Eye (tissue), 1 donor: Measurements from ENCODE around the gene DNAI2.

Experiments used
- DNase-seq: peaks from one replicate; pipeline ENCODE4 v3.0.0-alpha.2; 2015

DNAI2 gene

DNA sequence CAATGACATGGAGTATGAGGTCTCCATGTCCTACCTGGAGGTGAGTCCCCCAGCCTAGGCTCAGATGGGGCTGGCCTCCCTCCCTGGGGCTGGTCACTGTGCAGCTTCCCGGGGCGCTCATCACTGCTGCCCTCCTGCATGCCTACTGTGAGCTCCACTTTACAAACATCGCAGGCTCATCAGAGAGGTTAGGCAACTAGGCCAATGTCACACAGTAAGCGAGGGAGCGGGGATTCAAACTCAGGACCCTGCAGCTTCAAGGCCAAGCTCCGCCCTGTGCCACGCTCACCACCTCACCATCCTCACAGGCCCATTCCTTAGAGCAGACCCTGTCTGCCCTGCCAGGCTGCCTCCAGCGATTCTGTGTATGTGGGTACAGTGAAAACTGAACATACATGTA, 69.1 kb downstream of the DNAI2 start:
- DNase-seq, result no peak

DNA sequence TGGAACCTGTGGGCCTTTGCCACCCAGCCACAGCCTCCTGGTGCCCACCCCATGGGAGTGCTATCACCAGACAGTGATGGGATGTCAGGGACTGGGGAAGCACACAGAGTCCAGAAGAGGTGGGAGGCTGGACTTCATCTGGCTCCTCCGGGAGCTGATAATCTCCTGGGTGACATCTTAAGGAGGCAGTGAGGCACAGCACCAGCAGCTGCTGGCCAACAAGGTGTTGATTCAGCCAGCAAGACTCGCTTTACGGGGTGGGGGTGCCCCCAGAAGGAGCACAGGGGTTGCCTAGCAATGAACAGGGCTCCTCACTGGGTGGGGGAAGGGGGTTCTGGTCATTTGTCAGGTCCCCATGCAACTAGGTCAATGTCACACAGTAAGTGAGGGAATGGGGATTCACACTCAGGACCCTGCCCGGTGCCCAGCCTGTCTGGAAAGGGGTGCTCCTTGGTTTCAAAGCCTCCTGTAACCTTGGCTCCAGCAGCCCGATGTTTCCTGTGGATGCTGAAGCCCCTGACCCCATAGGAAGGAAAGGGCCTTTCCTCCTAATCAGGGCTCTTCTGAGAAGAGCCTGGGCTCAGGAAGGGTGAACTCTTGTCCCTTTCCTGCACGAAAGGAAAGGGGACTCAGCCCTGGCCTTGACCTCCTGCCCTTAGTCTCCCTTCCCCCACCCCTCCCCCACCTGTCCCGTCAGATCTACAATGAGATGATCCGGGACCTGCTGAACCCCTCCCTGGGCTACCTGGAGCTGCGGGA, 69.7 kb downstream of the DNAI2 start:
- DNase-seq, result no peak

DNA sequence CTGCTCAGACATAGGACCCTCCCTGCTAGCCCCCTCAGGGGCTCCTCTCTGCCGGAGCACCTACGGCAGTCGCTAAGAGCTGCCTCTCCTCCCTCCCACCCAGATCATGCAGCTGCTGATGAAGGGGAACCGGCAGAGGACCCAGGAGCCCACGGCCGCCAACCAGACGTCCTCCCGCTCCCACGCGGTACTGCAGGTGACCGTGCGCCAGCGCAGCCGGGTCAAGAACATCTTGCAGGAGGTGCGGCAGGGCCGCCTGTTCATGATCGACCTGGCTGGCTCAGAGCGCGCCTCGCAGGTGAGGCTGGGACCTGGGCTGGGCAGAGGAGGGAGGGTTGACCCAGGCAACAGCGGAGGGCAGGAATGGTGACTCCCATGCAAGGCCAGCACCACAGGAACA, 70.6 kb downstream of the DNAI2 start:
- no peak for DNase-seq

DNA sequence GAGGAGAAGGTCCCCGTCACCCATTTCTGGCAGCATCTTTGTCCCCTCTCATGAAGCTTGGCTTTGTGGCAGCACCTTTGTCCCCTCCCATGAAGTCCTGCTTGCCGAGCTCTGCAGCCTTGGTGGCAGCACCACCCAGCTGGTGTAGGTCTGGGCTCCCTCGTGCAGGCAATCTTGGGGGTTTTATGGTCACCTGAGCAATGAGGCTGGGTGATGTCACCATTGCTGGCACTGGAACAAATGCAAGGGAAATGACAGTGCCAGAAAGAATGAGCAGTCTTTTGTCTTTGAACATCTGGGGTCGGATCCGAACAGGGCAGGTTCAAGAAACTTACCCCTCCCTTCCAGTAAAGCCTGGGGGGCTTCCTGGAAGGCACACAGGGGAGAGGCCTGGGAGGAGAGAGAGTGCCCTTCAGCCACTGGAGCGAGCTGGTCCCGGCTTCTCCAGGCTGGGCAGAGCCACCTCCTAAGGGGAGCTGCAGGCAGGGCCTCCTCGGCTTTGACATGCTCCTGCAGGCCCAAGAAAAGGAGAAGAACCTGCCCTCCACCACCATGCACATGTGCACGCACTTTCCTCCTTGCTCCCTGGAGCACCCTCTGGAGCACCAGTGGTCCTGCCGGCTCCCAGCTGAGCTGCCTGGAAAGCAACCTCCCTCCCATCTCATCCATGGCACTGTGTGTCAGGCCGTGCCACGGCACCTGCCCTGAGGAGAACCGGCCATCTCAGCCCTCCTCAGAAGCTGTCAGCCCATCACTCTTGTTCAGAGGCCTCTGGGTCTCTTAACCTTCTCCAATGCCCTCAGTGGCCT, 71.6 kb downstream of the DNAI2 start:
- DNase-seq, result no peak

DNA sequence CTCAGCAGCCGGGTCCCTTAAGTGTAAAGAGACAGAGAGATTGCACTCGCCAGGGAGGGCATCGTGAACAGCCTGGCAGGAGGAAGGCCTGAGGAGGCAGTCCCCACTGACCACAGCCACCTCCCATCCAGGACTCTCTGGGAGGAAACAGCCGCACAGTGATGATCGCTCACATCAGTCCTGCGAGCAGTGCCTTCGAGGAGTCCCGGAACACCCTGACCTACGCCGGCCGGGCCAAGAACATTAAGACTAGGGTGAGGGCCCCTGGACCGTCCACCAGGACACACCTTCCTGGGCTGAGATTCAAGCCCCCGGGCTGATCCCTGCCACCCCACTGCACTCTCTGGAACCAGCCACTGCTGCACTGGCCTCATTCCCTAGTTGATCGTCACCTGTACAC, 73.6 kb downstream of the DNAI2 start:
- DNase-seq, result no peak

DNA sequence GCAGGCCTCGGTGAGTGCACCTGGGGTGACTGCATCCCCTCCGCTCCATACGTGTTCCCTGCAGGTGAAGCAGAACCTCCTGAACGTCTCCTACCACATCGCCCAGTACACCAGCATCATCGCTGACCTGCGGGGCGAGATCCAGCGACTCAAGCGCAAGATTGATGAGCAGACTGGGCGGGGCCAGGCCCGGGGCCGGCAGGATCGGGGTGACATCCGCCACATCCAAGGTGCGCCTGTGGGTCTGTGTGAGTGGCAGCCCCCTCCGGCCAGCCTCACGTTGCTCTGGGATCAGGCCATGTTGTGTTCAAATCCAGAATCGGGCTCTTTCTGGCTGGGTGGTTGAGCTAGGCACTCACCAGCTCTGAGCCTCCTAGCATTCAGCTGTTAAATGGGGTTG, 75.1 kb downstream of the DNAI2 start:
- no peak for DNase-seq

DNA sequence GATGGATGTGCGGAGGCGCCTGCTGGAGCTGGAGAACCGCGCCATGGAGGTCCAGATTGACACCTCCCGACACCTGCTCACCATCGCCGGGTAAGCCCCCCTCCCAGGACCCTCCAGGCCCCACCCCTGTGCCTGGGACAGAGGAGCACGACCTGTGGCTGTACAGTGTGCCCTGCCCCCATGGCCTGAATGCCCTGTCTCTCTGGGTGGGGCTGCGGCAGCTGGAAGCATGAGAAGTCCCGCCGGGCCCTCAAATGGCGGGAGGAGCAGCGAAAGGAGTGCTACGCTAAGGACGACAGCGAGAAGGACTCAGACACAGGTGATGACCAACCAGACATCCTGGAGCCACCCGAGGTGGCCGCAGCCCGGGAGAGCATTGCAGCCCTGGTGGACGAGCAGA, 76.5 kb downstream of the DNAI2 start:
- DNase-seq, result no peak

DNA sequence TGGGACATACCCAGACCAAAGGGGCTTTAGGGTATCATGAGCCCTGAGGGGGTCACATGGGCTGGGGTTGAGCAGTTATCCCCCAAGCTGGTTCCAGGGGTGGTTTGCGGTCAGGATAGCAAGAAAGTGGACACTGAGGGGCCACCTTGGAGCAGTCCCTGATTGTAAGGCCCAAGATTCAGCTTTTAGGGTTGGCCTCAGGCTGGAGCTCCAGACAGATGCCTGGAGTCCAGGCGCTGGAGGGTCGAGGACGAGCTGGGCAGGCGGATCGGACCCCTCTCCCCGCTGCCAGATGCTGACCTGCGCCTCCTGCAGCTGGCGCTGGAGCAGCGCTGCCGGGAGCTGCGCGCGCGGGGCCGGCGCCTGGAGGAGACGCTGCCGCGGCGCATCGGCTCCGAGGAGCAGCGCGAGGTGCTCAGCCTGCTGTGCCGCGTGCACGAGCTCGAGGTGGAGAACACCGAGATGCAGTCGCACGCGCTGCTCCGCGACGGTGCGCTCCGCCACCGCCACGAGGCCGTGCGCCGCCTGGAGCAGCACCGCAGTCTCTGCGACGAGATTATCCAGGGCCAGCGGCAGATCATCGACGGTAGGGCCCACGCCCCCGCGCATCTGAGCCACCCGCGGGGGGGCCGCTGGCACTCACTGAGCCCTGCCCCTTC, 77.6 kb downstream of the DNAI2 start:
- peak; percentile 60 for DNase-seq

DNA sequence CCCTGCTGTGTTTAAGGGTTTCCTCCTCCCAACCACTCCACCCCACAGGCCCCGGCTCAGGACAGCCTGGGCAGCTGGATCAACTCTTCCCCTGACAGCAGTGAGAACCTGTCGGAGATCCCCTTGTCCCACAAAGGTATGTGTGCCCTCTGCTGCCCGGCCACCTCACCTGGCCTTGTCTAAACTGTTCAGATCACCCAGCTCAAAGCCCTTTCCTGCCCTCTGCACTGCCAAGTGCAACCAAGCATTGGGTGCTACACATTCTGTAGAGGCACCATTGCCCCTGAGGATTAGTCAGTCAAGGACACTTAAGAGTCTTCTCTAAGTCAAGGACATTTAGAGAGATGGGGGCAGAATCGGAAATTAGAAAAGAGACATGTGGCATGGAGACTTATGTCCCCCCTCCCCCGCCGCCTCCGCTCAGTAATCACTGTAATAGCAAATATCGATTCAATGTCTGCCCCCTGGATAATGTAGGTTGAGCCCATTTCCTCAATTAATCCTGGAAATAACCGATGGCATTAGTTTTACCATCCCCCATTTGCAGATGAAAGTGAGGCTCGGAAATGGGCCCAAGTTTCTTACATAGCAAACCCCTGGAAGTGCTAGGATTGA, 79.5 kb downstream of the DNAI2 start:
- no peak for DNase-seq

DNA sequence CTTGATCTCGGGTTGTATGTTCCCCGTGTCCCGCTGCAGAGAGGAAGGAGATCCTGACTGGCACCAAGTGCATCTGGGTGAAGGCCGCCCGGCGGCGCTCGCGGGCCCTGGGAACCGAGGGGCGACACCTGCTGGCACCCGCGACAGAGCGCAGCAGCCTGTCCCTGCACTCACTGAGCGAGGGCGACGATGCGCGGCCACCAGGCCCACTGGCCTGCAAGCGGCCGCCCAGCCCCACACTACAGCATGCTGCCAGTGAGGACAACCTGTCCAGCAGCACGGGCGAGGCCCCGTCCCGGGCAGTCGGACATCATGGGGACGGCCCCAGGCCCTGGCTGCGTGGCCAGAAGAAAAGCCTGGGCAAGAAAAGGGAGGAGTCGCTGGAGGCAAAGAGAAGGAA, 80.1 kb downstream of the DNAI2 start:
- peak; percentile 82 for DNase-seq

DNA sequence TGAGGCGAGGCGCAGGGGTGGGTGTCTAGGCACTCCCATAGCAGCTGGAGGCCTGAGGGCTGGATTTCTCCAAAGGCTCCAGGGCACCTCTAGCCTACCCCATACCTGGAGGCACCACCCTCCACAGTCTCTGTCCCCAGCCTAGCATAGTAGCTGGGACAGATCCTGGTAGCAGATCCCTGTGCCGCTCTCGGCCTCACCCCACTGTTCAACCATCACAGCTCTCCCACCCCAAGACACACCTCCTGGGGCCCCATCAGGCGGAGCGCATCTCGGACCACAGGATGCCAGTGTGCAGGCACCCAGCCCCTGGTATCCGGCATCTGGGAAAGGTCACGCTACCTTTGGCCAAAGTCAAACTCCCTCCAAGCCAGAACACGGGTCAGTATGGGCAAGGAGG, 80.5 kb downstream of the DNAI2 start:
- DNase-seq, result no peak

DNA sequence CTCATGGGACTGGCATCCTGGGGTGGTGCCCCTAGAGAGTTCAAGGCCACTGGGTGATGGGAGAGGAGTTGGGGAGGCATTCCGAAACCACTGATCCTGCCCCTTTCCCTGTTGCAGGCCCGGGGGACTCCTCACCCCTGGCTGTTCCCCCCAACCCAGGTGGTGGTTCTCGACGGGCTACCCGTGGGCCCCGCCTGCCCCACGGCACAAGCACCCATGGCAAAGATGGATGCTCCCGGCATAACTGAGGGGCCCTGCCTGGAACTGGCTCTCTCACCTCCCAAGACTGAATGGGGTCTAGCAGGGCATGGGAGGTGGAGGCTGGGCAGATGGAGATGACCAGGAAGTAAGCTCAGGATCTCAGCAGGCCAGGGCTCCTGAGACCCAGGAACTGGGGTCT, 81.0 kb downstream of the DNAI2 start:
- DNase-seq, result no peak

DNA sequence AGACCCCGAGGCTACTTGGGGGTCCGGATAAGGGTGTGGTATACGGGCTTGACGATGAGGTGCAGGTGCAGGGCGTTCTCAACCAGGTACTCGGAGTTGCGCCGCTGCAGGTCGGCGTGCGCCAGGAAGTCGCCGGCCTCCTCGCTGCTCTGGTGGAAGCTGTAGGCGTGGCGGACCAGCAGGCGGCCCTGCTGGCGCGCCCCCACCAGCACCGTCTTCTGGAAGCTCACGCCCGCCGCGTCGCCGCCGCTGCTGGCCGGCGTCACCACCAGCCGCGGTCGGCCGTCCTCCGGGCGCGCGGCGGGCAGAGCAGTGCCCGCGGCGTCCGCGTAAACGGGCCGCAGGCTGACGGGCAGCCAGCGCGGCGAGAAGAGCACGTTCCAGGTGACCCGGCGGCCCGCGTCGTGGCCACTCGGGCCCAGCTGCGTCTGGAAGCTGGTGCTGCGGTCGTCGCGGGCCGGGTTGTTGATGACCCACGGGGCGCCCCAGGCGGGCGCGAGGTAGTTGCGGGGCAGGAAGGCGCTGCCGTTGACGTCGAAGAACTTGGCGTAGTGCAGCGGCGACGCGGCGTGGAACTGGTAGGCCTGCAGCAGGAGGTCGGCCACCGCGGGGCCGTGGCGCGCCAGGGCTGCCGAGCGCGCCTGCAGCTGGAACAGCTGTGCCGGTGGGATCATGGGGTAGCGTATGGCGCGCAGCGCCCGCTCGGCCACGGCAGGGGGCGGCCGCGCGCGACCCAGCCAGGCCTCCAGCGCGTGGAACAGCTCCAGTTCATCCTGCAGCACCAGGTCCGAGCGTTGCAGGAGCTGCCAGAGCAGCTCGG, 82.8 kb downstream of the DNAI2 start:
- peak; percentile 53 for DNase-seq

DNA sequence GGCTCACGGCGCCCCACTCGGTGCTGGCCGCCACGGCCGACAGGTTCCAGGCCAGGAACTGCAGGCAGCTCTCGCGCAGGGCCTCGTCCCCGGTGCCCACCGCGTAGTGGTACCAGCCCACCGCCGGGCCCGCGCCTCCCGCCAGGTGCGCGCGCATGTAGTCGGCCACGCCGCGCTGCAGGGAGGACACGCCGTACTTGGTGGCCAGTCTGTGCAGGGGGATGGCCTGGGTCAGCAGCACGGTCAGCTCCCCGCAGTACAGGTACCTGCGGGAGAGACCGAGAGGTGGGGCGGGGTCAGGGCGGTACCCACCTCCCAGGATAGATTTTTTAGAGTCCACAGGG, 83.4 kb downstream of the DNAI2 start:
- DNase-seq, result no peak

DNA sequence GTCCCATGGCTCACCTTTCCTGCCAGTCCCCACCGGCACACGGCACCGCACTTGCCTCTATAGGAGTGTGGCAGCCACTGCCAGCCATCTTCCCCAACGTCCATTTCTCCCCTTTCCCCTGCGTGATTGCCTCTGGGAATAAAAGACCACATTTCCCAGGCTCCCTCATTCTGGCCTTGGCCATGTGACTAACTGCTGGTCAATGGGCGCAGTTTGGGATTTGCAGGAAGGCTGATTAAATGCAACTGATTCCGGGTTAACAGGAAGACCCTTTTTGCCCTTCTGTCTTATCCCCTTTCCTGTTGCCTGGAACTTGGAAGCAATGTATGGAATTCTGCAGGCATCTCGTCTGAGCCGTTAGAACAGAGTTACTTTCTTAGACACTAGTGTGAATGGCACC, 84.7 kb downstream of the DNAI2 start:
- DNase-seq, result no peak

DNA sequence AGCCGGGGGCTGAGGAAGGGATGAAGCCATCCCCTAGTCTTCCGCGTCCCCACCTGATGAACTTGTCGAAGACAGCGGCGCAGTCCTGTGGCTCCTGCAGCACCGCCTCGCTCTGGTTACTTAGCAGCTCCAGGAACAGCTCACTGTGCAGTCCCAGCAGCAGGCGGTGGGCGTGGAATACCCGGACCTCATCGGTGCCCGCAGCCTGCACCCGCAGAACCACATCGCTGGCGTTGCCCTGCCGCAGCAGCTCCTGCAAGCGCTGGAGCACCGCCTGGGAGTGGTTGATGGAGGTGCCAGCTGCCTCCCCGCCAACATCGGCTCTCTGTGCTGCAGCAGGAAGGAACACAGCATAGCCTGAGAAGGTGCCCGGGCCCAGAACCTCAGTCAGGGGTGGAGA, 85.9 kb downstream of the DNAI2 start:
- no peak for DNase-seq

DNA sequence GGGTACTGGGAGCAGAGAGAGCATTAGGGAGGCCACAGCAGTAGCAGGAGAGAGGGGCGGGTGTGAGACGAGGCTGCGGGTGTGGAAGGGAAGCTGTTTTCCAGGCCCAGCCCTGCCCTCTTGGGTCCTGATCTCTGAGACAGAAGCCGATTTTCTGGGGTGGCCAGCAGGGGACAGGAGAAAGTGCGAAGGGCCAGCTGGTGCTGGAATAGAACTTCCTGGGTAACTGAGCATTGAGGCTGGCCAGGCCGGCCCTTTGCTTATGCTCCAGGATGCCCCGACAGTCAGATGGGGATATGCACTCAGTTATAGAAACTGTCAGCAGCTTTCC, 86.8 kb downstream of the DNAI2 start:
- DNase-seq, result no peak

DNA sequence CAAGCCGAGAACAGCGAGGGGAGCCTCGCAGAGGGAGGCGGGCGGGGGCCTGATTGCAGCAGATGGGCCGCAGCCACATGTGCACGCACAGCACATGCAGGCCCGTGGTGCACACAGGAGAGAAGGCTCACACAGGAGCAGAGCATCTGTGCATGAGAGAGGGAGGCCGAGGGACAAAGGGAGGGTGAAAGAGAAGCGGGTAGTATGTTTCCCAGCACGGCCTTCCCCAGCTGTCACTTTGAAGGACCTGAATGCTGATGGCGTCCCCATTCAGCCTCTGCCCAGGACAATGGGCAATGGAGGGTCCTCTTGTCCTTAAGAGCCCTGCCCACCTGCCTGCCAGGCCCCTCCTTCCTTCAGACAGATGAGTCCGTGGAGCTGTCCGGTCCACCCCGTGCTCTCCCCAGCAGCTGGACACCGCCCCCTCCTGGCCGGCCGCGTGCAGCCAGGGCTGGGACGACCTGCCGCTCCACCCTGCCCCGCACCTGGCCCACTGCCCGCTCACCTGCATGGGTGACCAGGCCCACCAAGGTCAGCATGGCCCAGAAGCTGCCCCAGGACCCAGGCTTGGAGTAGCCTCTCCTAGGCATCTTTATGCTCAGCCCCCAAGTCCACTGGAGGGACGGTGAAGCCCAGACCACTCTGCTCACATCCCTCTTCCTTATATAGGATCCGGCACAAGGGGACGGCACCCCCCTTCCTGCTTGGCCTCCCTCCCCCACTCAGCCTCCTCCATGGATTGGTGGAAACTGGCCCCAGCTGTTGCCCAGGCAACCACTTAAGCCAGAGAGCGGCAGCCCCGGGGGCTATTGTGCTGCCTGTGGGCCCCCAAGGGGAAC, 87.4 kb downstream of the DNAI2 start, which contains the start of gene BTBD17:
Gene BTBD17 (minus strand): TSS at position 639 of the 839 bp plus-strand sequence. CDS start 49 bp downstream, at position 590.
- peak; percentile 92 for DNase-seq

DNA sequence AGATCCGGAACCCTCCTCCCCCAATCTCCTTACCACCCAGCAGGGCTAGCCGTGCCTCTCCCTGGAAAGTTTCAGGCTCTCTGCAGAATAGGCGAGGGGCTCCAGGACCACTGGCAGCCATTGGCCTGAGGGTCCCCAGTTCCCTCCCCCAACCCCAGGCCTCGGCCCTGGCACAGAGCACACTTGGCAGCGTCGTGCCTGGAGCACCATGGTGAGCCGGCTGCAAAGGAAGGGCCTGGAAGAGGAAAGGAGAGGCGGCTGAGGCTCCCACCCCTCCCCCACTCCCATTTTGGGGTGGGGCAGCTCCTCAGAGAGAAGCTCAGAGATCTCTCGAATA, 88.0 kb downstream of the DNAI2 start:
- DNase-seq, result no peak

DNA sequence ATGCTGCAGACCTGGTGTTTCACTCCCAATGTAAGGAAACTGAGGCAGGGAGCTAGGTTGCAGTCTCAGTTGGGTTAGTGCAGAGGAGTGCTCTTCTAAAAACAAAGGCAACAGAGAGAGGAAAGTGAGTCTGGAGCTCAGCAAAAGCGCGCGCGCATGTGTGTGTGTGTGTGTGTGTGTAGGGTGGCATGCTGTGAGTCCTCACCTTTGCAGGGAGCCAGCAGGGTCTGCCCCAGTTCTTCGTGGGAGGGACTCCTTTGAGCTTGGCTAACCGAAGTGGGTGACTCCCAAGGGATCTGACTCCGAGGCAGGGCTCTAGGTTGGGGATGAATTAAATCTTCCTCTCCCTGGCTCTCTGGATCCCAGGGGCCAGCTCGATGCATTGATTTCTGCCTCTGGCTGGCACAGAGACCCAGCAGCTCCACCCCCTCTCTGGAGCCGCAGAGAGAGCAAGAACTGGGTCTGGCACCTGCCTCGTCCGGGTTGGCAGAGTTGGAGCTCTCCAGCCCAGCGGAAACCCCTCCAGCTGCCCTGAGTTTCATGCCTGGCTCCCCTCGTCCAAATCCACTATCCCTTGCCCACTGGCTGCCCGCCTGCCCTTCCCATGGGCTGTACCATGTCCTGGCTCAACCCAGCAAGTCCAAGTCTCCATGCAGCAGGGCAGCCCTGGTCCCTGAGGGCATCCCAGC, 88.9 kb downstream of the DNAI2 start:
- DNase-seq, result peak; percentile 40
